ENCODE measurements around the gene APOO.
A peak's percentile ranks its signal among the peaks of the same experiment; 100 is the strongest.

APOO gene

DNA sequence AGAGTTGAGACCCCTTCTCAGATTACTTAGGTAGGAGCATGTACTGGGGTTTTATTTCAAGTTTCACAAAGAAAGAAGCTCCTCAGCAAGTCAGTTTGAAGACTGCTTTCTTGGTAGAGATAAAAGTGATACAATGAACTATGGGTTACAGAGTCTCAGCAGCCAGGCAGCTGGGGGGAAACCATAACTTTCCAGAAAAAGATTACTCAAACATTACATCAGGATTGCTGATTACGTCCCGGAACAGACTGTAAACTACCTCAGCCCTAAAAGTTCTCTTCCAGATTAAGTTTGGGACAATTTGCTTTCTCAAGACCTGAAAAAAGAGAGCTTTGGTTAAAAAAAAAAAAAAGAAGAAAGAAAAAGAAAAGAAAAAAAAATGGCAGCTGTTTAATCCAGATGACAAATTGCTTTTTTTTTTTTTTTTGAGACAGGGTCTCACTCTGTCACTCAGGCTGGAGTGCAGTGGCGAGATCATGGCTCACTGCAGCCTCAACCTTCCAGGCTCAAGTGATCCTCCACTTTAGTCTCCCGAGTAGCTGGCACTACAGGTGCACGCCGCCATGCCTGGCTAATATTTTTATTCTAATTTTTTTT lies 108.2 kb downstream of the APOO start:
- Mint-ChIP-seq H3K4me3 (peak overlapping the region; percentile 32), H3K27ac (peak overlapping the region; percentile 99), H3K4me1 (peaks cover 76% of the 10 kb centered on the region)

DNA sequence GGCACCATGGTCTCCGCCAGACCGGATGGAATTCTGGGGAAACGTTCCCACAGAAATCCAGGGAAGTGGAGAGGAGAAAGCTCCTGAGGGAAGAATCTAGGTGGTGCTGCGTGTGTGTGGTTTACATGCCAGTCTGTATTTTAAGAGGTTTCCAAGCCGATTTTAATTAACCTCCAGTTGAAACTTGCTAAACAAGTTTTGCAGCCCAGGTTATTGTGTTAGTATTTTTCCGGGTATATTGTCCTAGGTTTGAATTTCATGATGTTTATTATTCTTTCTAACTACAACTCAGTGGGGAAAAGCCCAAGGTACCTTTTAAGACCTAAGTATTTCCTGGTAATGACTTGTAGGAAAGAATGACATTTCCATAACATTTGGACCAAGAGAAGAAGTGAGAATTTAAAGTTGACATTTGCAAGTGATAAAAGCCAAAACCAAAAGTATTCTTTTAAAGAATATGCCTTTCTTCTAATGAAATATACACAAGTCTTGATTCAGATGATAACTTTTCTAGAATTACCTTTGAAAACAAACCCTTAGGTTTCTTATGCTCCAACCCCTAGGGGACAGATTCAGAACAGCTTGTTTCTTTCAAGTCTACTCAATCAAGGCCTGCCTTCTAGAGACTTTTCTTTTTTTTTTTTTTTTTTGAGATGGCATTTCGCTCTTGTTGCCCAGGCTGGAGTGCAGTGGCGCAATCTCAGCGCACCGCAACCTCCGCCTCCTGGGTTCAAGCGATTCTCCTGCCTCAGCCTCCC lies 110.2 kb downstream of the APOO start:
- Mint-ChIP-seq H3K27ac (peak overlapping the region; percentile 73), H3K4me1 (peaks cover 72% of the 10 kb centered on the region), H3K4me3 (no peak overlapping the region), H3K36me3 (ENCODE audit: low read depth) (no peaks in the 10 kb centered on the region), H3K9me3 (no peaks in the 10 kb centered on the region), H3K27me3 (ENCODE audit: low read depth, poor library complexity) (peaks cover 3% of the 10 kb centered on the region)
- TF ChIP-seq CTCF (IDR thresholded peaks at IDR 0.05): no peak
- no peak for DNase-seq

More for the DNA sequence above, 108.2 kb downstream of the APOO start:
- Mint-ChIP-seq H3K9me3 (no peaks in the 10 kb centered on the region), H3K36me3 (ENCODE audit: low read depth) (no peaks in the 10 kb centered on the region), H3K27me3 (ENCODE audit: low read depth, poor library complexity) (peaks cover 3% of the 10 kb centered on the region)
- DNase-seq: no peak
- no peak for TF ChIP-seq CTCF (IDR thresholded peaks at IDR 0.05)

DNA sequence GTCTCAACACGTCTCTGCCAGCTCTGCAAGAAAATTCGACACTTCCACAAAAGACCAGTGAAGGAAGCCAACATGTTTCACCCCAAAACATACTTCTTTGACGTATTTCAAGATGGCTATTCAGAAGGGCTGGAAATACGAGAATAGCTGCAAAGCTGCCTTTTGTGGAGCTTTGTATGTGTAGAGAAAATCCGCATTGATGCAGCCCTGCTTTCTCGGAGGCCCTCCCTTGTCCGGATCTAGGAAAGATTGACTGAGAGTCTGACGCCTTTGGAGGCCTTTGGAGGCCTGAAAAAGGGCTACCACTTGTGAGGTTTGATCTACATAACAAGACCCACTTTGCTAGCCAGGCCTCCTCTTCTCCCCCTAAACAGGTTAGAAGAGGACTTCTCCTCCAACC lies 112.5 kb downstream of the APOO start:
- H3K4me3 Mint-ChIP-seq: no peak overlapping the region
- DNase-seq: no peak
- TF ChIP-seq CTCF (IDR thresholded peaks at IDR 0.05): no peak
- H3K9me3 Mint-ChIP-seq: no peaks in the 10 kb centered on the region
- peak overlapping the region; percentile 94 for H3K27ac Mint-ChIP-seq
- H3K27me3 Mint-ChIP-seq (ENCODE audit: low read depth, poor library complexity): peaks cover 3% of the 10 kb centered on the region
- H3K36me3 Mint-ChIP-seq (ENCODE audit: low read depth): no peaks in the 10 kb centered on the region
- H3K4me1 Mint-ChIP-seq: peaks cover 75% of the 10 kb centered on the region

- peak overlapping the region; percentile 97 for H3K27ac Mint-ChIP-seq
- peak; percentile 18 for DNase-seq
- no peaks in the 10 kb centered on the region for H3K27me3 Mint-ChIP-seq (ENCODE audit: low read depth, poor library complexity)
- H3K4me3 Mint-ChIP-seq: peak overlapping the region; percentile 12
- no peaks in the 10 kb centered on the region for H3K9me3 Mint-ChIP-seq
- H3K4me1 Mint-ChIP-seq: peaks cover 74% of the 10 kb centered on the region
- TF ChIP-seq CTCF (IDR thresholded peaks at IDR 0.05): no peak
- no peaks in the 10 kb centered on the region for H3K36me3 Mint-ChIP-seq (ENCODE audit: low read depth)
Measured at GRCh38 chrX:23792861-23793553, 114.7 kb downstream of the APOO start.

- peak overlapping the region; percentile 84 for H3K27ac Mint-ChIP-seq
- peaks cover 3% of the 10 kb centered on the region for H3K27me3 Mint-ChIP-seq (ENCODE audit: low read depth, poor library complexity)
- TF ChIP-seq CTCF (IDR thresholded peaks at IDR 0.05): no peak
- peaks cover 20% of the 10 kb centered on the region for H3K36me3 Mint-ChIP-seq (ENCODE audit: low read depth)
- peak; percentile 19 for DNase-seq
- H3K9me3 Mint-ChIP-seq: no peaks in the 10 kb centered on the region
- H3K4me1 Mint-ChIP-seq: peaks cover 59% of the 10 kb centered on the region
- no peak overlapping the region for H3K4me3 Mint-ChIP-seq
Measured at GRCh38 chrX:23790155-23790497, 117.6 kb downstream of the APOO start.

Data from nephron progenitor cell (in vitro differentiated cells).